WTC11 (cell line): ENCODE data around the gene FCRL5.

ENCODE experiments used
- CTCF ChIP-seq: fragments of 200-600 bp; IDR thresholded peaks from 2 replicates; pipeline ENCODE4 v1.8.0; 2022; ENCODE audit warnings: antibody characterized with exemption
- HMGXB4 ChIP-seq: sonication (generic); formaldehyde crosslinking; IDR thresholded peaks from 2 replicates; pipeline ENCODE4 v1.8.1; 2023; ENCODE audit warnings: mild to moderate bottlenecking, moderate library complexity, missing genetic modification reagents
- STAT6 ChIP-seq: sonication (generic); formaldehyde crosslinking; conservative IDR thresholded peaks from 2 replicates; pipeline ENCODE4 v1.8.1; 2023; ENCODE audit warnings: mild to moderate bottlenecking, low read depth, missing genetic modification reagents, moderate library complexity
- TP53 ChIP-seq: sonication (generic); formaldehyde crosslinking; IDR thresholded peaks from 2 replicates; pipeline ENCODE4 v1.8.1; 2023; ENCODE audit warnings: mild to moderate bottlenecking, missing genetic modification reagents

- TF ChIP-seq CTCF (no peak), HMGXB4 (CRISPR knock-in tag) (no peak), STAT6 (no peak), TP53 (CRISPR knock-in tag) (no peak)
These were observed 11.5 kb downstream of the FCRL5 start for GRCh38 chr1:157540852-157541251.
